OCI-LY7 (cell line): ENCODE measurements around the gene RAF1. TPM values are rescaled to one million over a fixed set of nuclear protein-coding genes. Genes with fewer than 3 reads are reported as not detected.
"Not testable (repeated sequence)": the region's sequence is repeated elsewhere in the genome, so short reads cannot be mapped to it uniquely, and the experiment has no call there.

Experiments
- BruUV-seq: library from RNA; stranded (reverse); fragments of 400-500 nt; replicated peaks from 2 replicates; lab custom pipeline; 2021; lab: Mats Ljungman, UMichigan
- CTCF ChIA-PET: fragments of 300-600 bp; sonication (Branson Sonifier 250); formaldehyde crosslinking; loops from one replicate; lab custom pipeline; 2022; ENCODE audit warnings: antibody characterized with exemption; ENCODE audit not compliant: unreplicated experiment; lab: Charles Lee
- POLR2A ChIA-PET: fragments of 300-600 bp; sonication (Branson Sonifier 250); formaldehyde crosslinking; loops from one replicate; lab custom pipeline; 2022; ENCODE audit warnings: antibody characterized with exemption; lab: Charles Lee
- DNase-seq: peaks from one replicate; pipeline ENCODE4 v3.0.0-alpha.2; 2015; ENCODE audit warnings: low spot score
- H2AFZ ChIP-seq: fragments of 200-600 bp; sonication (generic), shearing (Covaris generic); 2 replicates; pipeline ENCODE4 v1.6.1; 2014; ENCODE audit warnings: mild to moderate bottlenecking, antibody characterized with exemption, low read length, moderate library complexity
- H3K27ac ChIP-seq: fragments of 200-600 bp; sonication (generic); 2 replicates; pipeline ENCODE4 v1.5.1; 2014; ENCODE audit warnings: mixed run types, low read depth, mild to moderate bottlenecking, moderate library complexity, low read length, inconsistent platforms; ENCODE audit not compliant: poor library complexity, severe bottlenecking
- H3K36me3 ChIP-seq: fragments of 200-600 bp; sonication (generic); 2 replicates; pipeline ENCODE4 v1.6.1; 2014; ENCODE audit warnings: mild to moderate bottlenecking, antibody characterized with exemption, low read length, moderate library complexity, mixed read lengths; ENCODE audit not compliant: insufficient read depth
- H3K4me1 ChIP-seq: fragments of 200-600 bp; sonication (generic); 2 replicates; pipeline ENCODE4 v1.5.1; 2014; ENCODE audit warnings: mild to moderate bottlenecking, low read length; ENCODE audit not compliant: insufficient read depth, poor library complexity, severe bottlenecking
- H3K4me2 ChIP-seq: fragments of 200-600 bp; sonication (generic); 2 replicates; pipeline ENCODE4 v1.6.1; 2014; ENCODE audit warnings: mild to moderate bottlenecking, low read length
- H3K4me3 ChIP-seq: fragments of 200-600 bp; sonication (generic); 2 replicates; pipeline ENCODE4 v1.5.1; 2014; ENCODE audit warnings: mild to moderate bottlenecking, low read depth, low read length; ENCODE audit not compliant: poor library complexity, severe bottlenecking
- H3K79me2 ChIP-seq: fragments of 200-600 bp; sonication (generic); 2 replicates; pipeline ENCODE4 v1.6.1; 2016; ENCODE audit warnings: low read depth, mild to moderate bottlenecking, low read length, moderate library complexity, mixed read lengths; ENCODE audit not compliant: insufficient read depth
- H3K9me2 ChIP-seq: fragments of 200-600 bp; sonication (generic); 2 replicates; pipeline ENCODE4 v1.6.1; 2016; ENCODE audit warnings: mild to moderate bottlenecking, low read length, mixed read lengths; ENCODE audit not compliant: insufficient read depth
- H3K9me3 ChIP-seq: fragments of 200-600 bp; sonication (generic); 2 replicates; pipeline ENCODE4 v1.6.1; 2014; ENCODE audit warnings: mild to moderate bottlenecking, mixed run types, low read length, mixed read lengths
- H4K20me1 ChIP-seq: fragments of 200-600 bp; sonication (generic); 2 replicates; pipeline ENCODE4 v1.6.1; 2014; ENCODE audit warnings: mild to moderate bottlenecking, antibody characterized with exemption, low read length, moderate library complexity, mixed read lengths; ENCODE audit not compliant: insufficient read depth
- CTCF ChIP-seq: fragments of 200-600 bp; sonication (generic); conservative IDR thresholded peaks from 2 replicates; pipeline ENCODE4 v1.5.1; 2014; ENCODE audit warnings: mild to moderate bottlenecking, antibody characterized with exemption, low read length, moderate library complexity, mixed read lengths
- EZH2phosphoT487 ChIP-seq: fragments of 200-600 bp; sonication (generic); IDR thresholded peaks from 2 replicates; pipeline ENCODE4 v1.6.1; 2018; ENCODE audit warnings: low read depth, borderline replicate concordance, mild to moderate bottlenecking, mixed run types, antibody characterized with exemption, low read length, moderate library complexity, mixed read lengths
- intact Hi-C: fragments of 100-400 bp; cut with micrococcal nuclease; formaldehyde crosslinking; loops from one replicate; pipeline ENCODE4 v1.10.0; 2022; ENCODE audit not compliant: unreplicated experiment
- total RNA-seq, 2 experiments: library from RNA; depleted of rRNA in 1 of 2; stranded (reverse); fragments of >200 nt in 1 of 2; shearing (Covaris generic) in 1 of 2; gene quantifications; 2 replicates each; pipeline ENCODE4 v1.2.3, GENCODE V29; 2014 to 2022

Gene RAF1
- total RNA-seq, 2 experiments from 2014 or later: 88.0 to 90.8 TPM

DNA sequence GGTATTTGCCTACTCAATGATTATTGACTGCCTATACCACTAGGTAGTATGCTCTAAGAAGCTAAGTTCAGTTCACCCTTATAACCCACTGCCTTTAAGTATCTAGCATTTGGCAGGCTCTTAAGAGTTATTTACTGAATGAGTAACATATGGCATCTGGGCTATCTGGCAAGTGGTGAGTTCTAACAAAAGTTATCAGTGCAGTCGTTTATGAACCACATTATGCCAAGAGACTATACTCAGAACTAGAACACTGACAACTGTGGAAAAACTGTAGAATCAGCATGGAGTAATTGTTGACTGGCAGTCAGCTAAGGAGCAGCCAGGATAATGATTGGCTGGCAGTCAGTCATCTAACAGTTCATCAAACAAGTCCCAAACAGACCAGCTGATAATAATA is 25.8 kb downstream of the RAF1 start:
- POLR2A ChIA-PET: interaction anchor here (0.7 to 1.3 kb wide), 2 partner anchors 14 to 403 kb away, joined by 3 to 5 read pairs; no protein-coding TSS in a partner anchor
- H3K4me1 ChIP-seq: peaks cover 2% of the 10 kb centered on the region
- no peaks in the 10 kb centered on the region for H3K9me3 ChIP-seq
- no peak for DNase-seq
- no peaks in the 10 kb centered on the region for H4K20me1 ChIP-seq
- peaks cover 94% of the 10 kb centered on the region for H3K79me2 ChIP-seq
- no TSS peak for BruUV-seq
- TF ChIP-seq EZH2phosphoT487 (no peak), CTCF (no peak)
- H2AFZ ChIP-seq: no peak overlapping the region
- no peak overlapping the region for H3K4me2 ChIP-seq
- no peak overlapping the region for H3K27ac ChIP-seq
- H3K4me3 ChIP-seq: no peak overlapping the region
- CTCF ChIA-PET: no interaction called here
- H3K36me3 ChIP-seq: peaks cover 35% of the 10 kb centered on the region
- intact Hi-C loops: no loop called here
- H3K9me2 ChIP-seq: no peaks in the 10 kb centered on the region

- intact Hi-C loops: no loop called here
- no TSS peak for BruUV-seq
- Histone ChIP-seq H3K36me3 (peaks cover 25% of the 10 kb centered on the region; the same call in 1 of the 2 replicates), H3K9me2 (no peaks in the 10 kb centered on the region), H3K4me2 (no peak overlapping the region), H3K4me3 (no peak overlapping the region), H3K27ac (no peak overlapping the region), H2AFZ (no peak overlapping the region), H4K20me1 (peaks cover 12% of the 10 kb centered on the region; the same call in 1 of the 2 replicates), H3K79me2 (peaks cover 100% of the 10 kb centered on the region), H3K9me3 (no peaks in the 10 kb centered on the region), H3K4me1 (peaks cover 11% of the 10 kb centered on the region)
- CTCF ChIA-PET: interaction anchor here (0.5 kb wide), 1 partner anchor 75 kb away, joined by 3 read pairs; no protein-coding TSS in a partner anchor
- POLR2A ChIA-PET: interaction anchor here (0.6 to 1.3 kb wide), 4 partner anchors 8 to 27 kb away, joined by 3 to 4 read pairs (median 4); no protein-coding TSS in a partner anchor
- TF ChIP-seq EZH2phosphoT487 (no peak), CTCF (no peak)
- no peak for DNase-seq
Measured at GRCh38 chr3:12633108-12633507, 30.8 kb downstream of the RAF1 start.

DNA sequence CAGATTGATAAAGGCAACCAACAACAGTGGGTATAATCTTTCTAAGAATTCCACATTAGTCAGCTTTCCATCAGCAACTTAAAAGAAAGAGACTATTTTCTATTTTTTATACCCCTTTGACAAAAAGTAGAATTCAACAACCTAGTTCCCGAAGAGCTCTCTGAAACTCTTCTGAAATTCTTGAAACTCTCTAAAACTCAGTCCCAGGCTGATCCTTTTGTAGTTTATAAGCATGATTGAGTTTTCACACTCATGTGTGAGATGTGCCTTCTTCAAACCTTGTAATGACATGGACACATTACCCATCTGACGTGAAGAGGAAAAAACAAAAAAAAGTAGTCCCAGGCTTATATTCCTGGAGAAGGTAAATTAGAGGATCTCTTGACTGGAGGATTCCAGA is 31.4 kb downstream of the RAF1 start:
- H3K4me1 ChIP-seq: peaks cover 11% of the 10 kb centered on the region
- no peak overlapping the region for H2AFZ ChIP-seq
- peaks cover 12% of the 10 kb centered on the region; the same call in 1 of the 2 replicates for H4K20me1 ChIP-seq
- H3K36me3 ChIP-seq: peaks cover 20% of the 10 kb centered on the region; the same call in 1 of the 2 replicates
- no peaks in the 10 kb centered on the region for H3K9me3 ChIP-seq
- no peak overlapping the region for H3K4me2 ChIP-seq
- H3K9me2 ChIP-seq: no peaks in the 10 kb centered on the region
- peaks cover 100% of the 10 kb centered on the region for H3K79me2 ChIP-seq
- DNase-seq: no peak
- intact Hi-C loops: no loop called here
- H3K4me3 ChIP-seq: no peak overlapping the region
- POLR2A ChIA-PET: interaction anchor here (0.6 to 1.3 kb wide), 5 partner anchors 8 to 47 kb away, joined by 3 to 9 read pairs (median 4); no protein-coding TSS in a partner anchor
- no TSS peak for BruUV-seq
- CTCF ChIA-PET: no interaction called here
- no peak overlapping the region for H3K27ac ChIP-seq
- TF ChIP-seq CTCF (no peak), EZH2phosphoT487 (no peak)

DNA sequence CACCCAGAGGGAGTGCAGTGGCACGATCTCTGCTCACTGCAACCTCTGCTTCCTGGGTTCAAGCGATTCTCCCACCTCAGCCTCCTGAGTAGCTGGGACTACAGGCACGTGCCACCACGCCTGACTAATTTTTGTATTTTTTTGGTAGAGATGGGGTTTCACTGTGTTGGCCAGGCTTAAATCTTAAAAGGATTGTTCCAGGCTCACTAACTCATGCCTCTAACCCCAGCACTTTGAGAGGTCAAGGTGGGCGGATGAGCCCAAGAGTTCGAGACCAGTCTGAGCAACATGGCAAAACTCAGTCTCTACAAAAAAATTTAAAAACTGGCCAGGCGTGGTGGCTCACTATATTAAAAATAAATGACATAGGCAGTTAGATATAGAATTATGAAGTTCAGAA is 33.1 kb downstream of the RAF1 start:
- peaks cover 12% of the 10 kb centered on the region; the same call in 1 of the 2 replicates for H4K20me1 ChIP-seq
- POLR2A ChIA-PET: not testable (repeated sequence)

More for the DNA sequence above, 33.1 kb downstream of the RAF1 start:
- CTCF ChIA-PET: interaction anchor here (0.6 to 0.8 kb wide), 2 partner anchors 16 to 23 kb away, joined by 3 read pairs; no protein-coding TSS in a partner anchor
- H3K4me1 ChIP-seq: peaks cover 17% of the 10 kb centered on the region
- H3K79me2 ChIP-seq: peaks cover 100% of the 10 kb centered on the region
- H3K36me3 ChIP-seq, intact Hi-C loops, H3K4me3 ChIP-seq, H3K9me2 ChIP-seq, H3K4me2 ChIP-seq, BruUV-seq, DNase-seq, H3K27ac ChIP-seq, H3K9me3 ChIP-seq, H2AFZ ChIP-seq: not testable (repeated sequence)
